ENCODE measurements around the gene DLAT.
"Not testable (repeated sequence)": the region's sequence is repeated elsewhere in the genome, so short reads cannot be mapped to it uniquely, and the experiment has no call there.

The DLAT gene

DNA sequence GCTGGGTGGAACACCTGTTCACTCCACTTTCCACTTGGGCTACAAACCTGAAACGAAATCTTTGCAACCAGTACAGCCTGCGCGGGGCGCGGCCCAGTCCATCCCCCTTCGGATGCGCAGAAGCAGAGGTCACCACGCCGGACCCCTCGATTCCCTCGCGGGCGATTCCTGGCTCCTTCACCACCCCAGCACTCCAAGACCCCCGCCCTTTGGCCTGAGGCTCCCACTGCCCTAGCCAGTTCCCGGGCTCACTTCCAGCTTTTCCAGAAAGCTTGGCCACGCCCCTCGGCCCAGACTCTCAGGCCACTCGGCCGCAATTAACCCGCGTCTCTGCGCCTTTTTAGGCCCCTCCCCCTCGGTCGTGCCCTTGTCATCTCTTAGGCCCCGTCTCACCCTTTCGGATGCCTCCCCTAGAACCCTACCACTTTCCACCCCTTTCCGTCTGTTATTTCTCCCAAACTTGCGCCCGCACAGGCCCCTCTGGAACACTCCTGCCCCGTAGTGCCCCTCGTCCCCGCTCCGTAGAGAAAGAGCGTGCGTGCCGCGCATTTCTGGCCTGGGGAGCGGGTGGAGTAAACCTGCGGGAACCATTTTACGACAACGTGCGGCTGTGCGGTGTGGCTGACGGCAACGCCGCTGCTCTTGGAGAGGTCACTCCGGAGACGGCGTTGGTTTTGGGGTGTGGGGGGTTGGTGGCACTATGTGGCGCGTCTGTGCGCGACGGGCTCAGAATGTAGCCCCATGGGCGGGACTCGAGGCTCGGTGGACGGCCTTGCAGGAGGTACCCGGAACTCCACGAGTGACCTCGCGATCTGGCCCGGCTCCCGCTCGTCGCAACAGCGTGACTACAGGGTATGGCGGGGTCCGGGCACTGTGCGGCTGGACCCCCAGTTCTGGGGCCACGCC lies at the start of gene DLAT:
Gene DLAT, plus strand, starts transcription at position 636 of the 906 bp plus-strand sequence. Its CDS starts 65 bp downstream, at position 701.
- DNase-seq = peak; percentile 77

DNA sequence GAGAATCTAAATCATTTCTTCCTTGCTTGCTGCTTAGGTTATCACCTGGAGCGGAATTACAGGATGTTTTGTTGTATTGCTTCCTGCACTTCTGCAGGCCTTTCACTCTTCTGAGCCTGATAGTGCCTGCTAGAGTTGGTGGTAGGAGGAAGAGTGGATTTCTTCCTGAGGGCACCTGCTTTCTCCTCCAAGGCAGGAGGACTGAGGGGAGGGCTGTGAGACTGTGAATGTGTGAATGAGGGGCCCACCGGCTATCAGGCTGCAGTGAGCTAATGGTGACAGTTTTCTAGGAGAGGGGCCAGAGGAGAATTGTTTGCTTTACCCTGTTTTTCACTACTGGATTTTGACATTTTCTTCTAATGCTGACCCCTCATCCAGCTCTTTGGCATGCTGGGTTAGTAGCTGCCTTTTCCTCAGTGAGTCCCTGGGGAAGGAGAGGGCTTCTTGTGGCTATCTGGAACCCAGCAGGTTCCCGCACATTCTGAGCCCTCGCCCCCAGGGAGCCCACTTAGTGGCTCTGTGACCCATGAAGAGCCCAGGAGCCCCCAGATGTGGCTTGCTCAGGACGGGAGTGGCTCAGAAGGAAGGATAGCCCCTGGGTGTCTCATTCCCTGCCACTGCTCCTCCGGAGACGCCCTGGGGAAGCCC lies 49.0 kb upstream of the DLAT start:
- DNase-seq = no peak

DNA sequence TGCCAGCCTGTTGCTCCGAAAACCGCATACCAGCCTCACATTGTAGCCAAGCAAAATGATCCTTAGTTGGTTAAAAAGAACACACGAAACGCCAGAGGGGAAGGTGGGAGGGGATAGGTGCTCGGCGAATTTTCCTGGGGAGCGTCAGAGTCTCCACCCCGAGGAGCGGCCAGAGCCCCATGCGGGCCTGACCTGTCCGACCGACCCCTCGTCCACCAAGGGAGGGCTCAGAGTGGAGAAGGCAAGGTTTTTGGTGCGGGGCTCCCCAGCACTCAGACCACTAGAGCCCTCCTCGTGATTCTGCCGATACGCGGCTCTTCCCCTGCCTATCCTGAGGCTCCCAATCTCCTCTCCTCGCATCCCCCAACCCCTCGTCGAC lies 48.5 kb upstream of the DLAT start:
- no peak for DNase-seq

DNA sequence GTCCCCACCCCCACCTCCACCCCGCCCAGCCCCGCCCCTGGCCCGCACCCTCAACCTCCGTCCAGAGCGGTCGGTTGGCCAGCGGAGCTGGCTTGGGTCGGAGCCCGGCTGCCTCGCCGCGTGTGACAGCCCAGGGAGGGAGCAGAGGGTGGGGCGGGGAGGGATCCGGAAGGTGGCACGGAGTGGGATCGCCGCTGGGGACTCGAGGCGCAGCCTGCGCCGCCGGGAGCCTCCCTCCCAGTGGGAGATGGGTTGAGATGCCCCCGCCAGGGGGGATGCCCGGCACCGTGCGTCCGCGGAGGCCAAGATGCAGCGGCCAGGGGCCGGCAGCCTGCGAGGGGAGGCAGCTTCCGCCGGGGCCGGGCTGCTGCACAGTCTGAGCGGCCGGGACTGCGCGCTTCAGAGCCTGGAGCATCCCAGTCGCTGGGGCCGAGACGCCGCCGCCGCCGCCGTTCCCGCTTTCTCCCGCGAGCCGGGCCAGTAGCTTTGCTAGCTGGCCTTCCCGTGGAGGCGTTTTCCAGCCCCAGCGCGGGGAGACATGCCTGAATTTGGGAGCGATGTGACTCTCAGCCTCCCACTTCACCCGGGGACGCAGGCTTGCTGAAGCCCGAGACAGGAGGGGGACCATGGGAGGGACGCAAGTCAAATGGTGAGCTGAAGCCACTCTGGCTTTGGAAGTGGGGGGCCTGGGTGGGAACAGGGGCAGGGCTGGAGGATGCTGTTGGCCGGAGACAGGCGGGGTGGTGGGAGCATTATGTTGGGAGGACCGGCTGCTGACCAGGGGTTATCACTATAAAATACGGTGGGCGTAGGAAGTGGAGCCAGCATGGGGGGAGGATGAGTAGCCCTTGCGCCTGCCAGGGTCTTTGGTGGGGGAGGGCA lies 47.8 kb upstream of the DLAT start:
- no peak for DNase-seq

DNA sequence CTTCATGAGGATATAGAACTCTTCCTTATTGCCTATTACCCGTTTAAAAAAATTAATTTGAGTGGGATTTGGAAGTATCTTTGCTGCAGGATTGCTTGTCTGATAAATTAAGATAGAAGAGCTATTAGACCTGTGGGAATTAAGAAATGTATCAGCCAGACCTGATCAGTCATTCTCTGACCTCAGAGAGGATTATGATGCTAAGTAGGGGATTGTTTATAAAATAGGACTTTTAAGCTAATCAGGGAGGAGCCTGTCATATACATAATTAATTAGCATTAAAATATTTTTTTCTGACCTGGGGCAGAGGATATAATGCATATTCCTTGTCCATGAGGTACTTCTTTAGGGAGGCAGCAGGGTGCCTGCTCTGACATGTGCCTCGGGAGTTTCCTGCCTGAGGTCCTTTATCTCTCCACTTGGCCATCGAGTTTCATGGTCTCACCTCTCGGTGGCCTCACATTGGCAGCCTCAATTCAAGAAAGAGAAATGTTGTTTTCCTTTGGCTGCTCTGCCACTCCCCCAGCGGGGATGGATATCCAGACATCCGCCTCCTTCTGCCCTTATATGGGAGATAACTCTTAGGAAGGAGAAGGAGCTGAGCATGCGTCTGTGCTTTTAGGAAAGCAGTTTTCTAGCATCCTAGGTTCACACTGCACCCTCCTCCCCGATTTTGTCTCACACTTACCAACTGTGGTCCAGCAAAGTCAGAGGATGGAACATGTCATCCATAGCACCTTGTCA lies 47.0 kb upstream of the DLAT start:
- DNase-seq = no peak

DNA sequence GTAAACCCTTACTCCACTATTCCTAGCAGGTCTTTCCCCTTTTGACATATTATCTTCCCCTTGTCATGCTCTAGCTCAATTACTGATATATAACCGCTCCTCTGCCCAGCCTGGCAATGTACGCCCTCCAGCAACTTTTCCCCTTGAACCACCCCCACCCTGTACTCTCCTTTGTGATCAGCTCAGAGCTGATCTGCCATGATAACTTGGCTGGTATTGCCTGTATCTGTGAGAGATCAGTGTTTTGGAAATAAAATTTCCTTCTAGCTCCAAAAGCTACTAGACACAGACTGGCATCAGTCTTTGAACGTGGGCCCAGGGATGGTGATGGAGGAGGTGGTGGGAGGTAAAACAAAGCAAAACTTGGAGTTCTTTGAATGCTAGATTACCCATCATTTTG lies 45.1 kb upstream of the DLAT start:
- no peak for DNase-seq

DNA sequence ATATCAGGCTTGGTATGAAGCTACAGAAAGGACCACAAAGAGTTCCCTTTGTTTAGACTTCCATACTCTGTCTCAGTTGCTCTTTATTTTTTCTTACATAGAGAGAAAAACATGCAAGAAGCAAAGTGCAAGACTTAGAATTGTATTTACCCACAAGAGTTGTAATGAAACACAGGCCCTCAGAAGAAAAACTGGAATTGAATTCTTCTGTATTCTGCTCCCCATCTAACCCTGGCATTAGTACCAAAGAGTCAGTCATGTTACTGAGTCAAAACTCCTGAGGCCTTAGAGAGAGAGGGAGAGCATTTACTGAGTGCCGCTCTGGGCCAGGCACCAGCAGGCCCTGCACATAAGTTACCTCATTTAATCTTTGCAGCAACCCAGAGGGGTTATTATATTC lies 43.9 kb upstream of the DLAT start:
- no peak for DNase-seq

DNA sequence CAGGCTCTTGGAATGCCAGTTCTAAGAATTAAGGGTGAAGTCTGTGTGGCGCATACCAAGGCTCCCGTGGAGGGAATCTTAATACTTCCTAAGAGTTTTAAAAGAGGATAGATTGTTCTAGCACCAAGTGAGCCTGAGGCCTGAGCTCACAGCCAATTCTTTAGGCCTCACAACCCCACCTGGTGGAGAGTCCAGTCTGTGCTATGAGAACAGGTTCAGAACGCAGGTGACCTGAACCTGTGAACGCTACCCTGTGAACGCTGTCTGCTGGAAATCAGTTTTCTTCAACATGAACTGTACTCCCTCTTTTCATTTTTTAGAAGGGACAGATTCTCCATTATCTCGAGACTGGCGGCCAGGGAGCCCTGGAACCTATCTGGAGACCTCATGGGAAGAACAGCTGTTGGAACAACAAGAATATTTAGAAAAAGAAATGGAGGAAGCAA lies 43.2 kb upstream of the DLAT start:
- peak in 1 of 2 experiments; percentile 34 for DNase-seq

DNA sequence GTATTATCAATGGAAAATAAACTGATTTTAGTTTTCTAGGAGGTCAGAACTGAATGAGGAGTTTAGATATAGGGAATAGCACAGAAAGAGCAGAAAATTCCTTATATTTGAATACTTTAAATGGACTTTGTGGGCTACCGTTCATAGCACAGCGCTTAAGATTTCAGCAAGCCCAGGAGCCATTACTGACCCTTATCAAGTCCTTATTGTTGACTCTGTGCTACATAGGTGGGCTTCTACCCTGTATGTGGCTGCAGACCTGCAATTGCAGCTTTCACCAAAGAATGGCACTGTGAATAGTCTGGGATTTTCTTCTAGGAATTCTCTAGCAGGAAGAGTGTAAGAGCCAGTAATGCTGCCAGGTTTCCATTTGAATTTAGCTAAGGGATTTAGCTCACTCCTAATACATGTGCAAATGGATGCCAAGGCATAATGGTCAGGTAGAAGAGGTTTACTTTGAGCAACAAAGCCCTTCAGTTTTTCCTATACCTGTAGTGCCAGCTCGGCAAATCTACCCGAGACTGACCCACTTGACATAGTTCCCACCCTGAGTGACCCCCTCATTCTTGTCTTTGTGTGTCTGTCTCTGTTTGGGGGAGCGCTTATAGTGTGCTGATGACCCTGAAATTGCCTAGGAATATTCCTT lies 42.5 kb upstream of the DLAT start:
- DNase-seq = no peak

DNA sequence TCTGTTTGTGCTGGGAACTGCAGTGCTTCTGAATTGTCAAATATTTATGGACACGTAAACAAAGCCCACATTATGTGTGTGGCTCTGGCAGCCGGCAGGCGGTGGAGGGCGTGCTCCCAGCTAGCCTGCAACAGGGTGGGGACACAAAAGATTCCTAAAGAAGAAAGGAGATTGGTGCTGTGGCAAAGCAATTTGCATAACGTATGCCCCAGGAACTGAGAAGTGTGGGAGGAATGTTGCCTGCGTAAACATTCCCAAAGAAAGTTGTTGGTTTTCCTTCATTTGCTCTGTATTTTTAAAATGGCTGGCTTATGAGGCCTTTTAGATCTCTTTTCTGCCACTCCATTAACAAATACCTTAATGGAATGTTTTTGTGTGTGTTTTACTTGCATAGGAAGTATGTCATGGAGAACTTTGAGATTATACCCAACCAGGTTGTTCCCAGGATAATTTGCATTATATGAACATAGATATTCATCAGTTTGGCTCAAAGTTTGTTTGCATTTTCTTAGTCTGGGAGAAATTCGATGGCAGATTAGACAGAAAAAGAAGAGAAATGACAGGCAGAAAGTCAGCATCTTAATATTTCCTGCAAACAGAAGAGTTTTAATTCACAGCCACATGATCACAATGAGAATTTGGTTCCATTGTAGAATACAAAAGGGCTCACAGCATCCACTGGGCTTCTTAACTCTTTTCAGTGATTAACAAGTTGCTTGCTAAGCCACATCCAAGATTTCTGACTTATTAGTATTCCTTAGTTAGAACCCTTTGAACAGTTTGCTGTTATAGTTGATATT lies 41.8 kb upstream of the DLAT start:
- no peak for DNase-seq

DNA sequence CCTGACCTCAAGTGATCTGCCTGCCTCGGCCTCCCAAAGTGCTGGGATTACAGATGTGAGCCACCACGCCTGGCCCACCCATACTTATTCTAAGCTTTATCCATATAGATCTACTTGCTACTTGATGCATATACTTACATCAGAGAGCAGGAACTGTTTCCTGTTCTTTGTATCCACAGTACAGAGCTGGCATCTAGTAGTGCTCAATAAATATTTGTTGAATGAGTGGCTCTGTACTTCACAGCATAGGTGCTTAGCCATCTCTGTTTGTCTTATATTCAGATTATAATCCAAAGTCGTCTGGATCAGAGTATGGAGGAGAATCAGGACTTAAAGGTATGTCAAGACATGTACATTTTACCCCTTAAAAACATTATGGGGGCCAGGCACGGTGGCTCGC lies 38.6 kb upstream of the DLAT start:
- DNase-seq = no peak

DNA sequence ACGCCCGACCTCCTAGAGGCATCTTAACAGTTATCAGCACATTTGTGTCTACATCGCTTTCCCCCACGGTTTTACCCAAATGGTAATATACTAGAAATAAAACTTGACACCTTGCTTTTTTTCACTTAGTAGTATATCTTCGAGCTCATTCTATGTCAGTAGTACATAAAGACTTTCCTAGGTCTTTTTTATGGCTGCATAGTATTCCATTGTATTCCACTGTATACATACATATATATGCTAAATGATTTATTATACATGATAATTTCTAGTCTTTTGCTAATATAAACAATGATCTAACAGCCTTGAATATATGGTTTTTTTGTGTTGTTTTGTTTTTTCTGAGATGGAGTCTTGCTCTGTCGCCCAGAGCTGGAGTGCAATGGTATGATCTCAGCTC lies 34.8 kb upstream of the DLAT start:
- DNase-seq = no peak

DNA sequence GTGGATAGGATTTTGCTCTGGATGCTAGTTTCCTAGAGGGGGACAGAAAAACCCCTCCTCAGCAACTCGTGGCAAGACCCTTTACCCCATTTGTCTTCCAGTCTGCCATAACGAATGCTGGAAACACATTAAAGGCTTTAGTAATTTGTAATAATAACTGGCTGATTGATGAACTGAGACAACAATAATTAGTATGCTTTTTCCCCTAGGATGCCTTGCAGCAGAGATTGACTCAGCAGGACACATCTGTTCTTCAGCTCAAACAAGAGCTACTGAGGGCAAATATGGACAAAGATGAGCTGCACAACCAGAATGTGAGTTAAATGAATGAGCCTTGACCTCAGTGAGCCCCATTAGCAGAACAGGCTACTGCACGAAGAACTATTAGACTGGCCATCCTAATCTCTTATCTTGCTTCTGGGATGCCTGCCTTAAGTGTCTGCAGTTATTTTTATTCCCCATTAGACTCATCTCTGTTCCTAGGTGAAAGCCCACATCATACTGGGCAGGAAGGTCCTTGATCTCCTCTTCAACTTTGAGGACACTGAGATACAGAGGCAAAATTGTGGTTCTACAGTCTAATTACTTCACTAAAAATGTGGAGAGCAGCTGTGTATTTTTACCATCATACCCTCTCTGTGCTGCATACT lies 32.9 kb upstream of the DLAT start:
- DNase-seq = no peak

DNA sequence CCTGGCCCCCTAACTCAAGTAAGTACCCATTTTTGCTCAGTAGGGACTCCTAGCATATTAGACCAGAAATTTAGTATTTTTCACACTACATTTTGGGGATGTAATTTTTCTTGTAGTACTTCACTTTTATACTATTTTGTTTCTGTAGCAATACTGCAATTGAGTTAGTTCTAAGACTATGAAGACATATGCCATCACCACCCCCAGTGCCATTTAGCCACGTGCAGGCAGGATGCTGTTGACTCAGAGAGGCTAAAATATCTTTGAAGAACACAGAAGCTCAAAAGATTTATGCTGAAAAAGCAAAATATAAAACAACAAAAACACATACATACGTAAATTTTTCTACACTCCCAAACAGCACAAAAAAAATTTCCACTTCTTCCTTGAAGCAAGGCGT lies 29.1 kb upstream of the DLAT start:
- no peak for DNase-seq

DNA sequence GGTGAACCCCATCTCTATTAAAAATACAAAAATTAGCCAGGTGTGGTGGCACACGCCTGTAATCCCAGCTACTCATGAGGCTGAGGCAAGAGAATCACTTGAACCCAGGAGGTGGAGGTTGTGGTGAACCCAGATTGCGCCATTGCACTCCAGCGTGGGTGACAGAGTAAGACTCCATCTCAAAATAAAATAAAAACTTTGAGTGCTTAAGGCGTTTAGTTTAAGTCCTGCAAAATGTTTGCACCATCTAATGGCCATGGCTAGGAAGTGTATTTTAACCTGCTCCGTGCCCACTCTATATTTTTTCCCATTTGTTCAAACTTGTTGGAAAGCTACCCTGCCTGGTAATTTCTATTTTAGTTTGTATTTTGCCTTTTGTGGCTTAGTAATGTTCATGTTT lies 28.5 kb upstream of the DLAT start:
- not testable (repeated sequence) for DNase-seq

DNA sequence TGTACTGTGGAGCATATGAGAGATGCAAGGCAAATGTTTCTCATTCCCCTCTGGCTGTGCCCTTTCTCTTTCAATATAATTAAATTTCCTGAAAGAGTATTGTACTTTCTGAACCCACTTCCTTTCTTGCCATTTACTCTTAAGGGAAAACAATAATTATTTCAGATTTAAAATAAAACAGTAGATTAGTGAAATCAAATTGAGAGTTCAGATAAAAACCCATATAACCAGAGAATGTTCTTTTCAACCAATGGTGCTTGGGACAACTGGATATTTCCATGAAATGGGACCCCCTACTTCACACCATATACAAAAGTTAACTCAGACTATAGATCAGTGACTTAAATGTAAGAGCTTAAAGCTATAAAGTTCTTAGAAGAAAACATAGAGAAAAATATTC lies 26.1 kb upstream of the DLAT start:
- no peak for DNase-seq

DNA sequence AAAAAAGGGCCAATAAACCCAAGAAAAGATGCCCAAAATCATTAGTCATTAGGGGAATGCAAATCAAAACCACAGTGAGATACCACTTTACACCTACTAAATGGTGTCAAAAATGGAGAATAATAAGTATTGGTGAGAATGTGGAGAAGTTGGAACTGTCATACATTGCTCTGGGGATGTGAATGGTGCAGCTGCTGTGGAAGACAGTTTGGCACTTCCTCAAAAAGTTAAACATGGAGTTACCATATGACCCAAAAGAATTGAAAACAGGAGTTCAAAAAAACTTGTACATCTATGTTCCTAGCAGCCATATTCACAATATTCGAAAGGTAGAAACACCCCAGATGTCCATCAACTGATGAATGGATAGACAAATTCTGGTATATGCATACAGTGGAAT lies 24.5 kb upstream of the DLAT start:
- DNase-seq = no peak

DNA sequence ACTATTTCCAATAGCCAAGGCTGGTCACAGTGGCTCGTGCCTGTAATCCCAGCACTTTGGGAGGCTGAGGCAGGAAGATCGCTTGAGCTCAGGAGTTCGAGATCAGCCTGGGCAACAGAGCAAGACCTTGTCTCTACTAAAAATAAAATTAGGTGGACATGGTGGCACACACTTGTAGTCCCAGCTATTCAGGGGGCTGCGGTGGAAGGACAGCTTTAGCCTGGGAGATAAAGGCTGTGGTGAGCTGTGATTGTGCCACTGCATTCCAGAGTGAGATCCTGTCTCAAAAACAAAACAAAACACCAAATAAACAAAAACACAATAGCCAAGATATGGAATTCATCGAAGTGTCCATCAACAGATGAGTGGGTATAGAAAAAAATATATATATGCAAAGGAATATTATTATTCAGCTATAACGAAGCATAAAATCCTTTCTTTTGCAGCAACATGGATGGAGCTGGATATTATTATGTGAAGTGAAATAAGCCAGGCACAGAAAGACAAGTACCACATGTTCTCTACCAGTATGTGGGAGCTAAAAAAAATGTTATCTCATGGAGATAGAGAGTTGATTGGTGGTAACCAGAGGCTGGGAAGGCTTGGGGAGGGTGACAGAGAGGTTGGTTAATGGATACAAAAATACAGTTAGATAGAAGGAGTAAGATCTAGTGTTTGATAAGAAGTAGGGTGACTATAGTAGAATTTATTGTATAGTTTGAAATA lies 22.6 kb upstream of the DLAT start:
- DNase-seq = no peak

DNA sequence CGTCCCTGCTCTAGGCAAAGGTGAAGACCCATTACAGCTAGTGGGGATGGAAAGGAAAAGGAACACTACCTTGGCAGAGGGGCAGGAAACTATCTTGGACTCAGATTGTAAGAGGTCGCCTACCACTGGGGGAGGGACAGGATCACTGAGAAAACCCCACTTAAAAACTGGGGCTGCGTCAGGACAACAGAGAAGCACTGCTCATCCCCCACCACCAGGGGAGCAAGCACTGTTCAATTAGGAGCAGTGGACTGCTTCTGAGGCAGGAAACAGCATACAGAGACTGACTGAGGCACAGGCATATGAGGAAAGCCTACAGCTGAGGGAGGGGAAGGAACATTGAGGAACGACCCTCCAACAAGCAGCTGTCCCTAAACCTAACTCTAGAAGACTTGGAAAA lies 20.8 kb upstream of the DLAT start:
- DNase-seq = no peak

All from NCI-H1930 (cell line).